Measurements from ENCODE around the gene PPIP5K2. TPM values are rescaled to one million over a fixed set of nuclear protein-coding genes. Genes with fewer than 3 reads are reported as not detected.
A peak's percentile ranks its signal among the peaks of the same experiment; 100 is the strongest.

PPIP5K2 gene
- total RNA-seq, 2 donors from 2014 or later = 23.1 to 29.6 TPM

DNA sequence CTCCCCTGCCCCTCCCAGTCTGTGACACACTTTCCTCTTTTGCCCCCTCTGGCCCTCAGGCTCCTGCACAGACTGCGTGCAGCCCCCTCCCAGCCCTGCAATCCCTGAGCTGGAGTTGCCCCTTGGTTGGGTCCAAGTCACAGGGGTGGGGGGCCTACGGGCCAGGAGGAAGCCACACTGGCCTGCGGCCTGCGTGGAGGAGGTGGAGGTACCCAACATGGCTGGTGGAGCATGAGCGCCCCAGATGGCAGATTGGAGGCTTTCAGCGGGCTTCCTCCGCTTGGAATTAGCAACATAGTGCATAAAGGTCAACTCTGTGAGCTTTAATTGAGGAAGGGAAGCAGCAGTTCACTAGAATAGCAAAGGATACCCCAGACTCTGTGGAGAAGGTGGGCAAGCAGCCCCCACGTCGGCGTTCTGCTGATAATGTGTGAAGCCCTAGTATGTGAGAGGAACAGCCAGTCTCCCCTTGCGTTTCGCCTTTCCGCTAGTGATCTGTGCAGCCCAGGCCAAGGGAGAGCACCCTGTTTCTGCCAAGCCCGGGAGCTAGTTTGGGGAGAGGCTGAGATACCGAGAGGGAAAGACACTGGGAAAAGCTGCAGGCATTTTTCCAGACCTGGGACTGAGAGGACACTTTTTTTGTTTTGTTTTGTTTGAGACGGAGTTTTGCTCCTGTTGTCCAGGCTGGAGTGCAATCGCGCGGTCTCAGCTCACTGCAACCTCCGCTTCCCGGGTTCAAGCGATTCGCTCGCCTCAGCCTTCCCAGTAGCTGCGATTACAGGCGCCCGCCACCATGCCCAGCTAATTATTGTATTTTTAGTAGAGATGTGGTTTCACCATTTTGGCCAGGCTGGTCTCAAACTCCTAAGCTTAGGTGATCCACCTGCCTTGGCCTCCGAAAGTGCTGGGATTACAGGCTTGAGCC is 103.2 kb downstream of the PPIP5K2 start:
- no peaks in the 10 kb centered on the region for H3K36me3 ChIP-seq (replicated peaks in 1 of 2; ENCODE audit: insufficient read depth in 1 of 2, low read depth in 2 of 2)
- 89 to 91% methylated on average over 28 of the region's 28 CpGs for WGBS, 2 donors
- H3K27me3 ChIP-seq = no peaks in the 10 kb centered on the region
- H3K27ac ChIP-seq = no peak overlapping the region
- ATAC-seq (no peak), DNase-seq (no peak)
- no peaks in the 10 kb centered on the region for H3K9me3 ChIP-seq
- no peak overlapping the region for H3K4me3 ChIP-seq
- TF ChIP-seq CTCF (IDR thresholded peaks at IDR 0.05) = no peak
- TF ChIP-seq POLR2A (IDR thresholded peaks at IDR 0.05) = no peak
- no peaks in the 10 kb centered on the region for H3K4me1 ChIP-seq
- intact Hi-C loops (cut with DNase I) = no loop called here

DNA sequence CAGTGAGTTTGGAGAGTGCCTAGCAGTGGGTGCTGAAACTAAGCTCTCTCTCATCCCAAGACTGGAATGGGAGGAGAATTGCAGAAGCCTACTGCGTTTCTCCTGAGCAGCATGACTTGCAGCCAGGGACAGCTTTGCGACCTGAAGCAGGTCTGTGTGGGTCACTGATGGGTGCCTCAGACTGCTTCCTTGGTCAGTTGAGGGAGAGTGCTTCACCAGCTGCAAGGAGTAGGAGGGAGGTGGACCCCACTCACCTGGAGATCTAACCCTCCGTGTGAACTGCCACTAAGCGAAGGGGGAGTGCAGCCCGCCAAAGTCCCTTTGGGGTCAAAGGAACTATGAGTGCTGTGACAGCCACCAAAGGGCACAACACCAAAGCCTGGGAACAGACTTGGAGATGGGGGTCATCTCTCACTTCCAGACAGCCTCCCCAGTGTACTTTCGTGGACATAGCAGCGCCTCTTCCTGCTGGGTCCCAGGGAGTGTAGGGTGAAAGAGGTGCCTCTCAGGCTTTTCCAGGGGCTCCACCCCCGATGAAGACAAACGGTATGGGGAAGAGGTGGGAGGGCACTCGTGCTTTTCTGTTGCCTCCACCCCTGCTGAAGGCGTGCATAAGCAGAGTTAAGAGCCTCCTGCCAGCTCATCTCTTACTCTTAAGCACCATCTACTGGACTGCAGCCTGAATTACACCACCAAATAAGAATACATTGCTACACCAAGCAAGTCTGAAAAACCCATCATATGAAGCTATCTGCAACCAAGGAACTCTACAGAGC is 104.2 kb downstream of the PPIP5K2 start:
- no peak overlapping the region for H3K27ac ChIP-seq
- no peaks in the 10 kb centered on the region for H3K36me3 ChIP-seq (replicated peaks in 1 of 2; ENCODE audit: insufficient read depth in 1 of 2, low read depth in 2 of 2)
- TF ChIP-seq POLR2A (IDR thresholded peaks at IDR 0.05) (no peak), CTCF (IDR thresholded peaks at IDR 0.05) (peak; percentile 39 to 68 (median 56))
- ATAC-seq = peak; percentile 90
- intact Hi-C loops (cut with DNase I) = no loop called here
- WGBS, 2 donors = 49 to 61% methylated on average over 7 to 11 of the region's 11 CpGs
- H3K4me3 ChIP-seq = no peak overlapping the region
- DNase-seq = peak; percentile 31 to 65 (median 45)
- no peaks in the 10 kb centered on the region for H3K9me3 ChIP-seq
- no peaks in the 10 kb centered on the region for H3K27me3 ChIP-seq
- H3K4me1 ChIP-seq = no peaks in the 10 kb centered on the region

DNA sequence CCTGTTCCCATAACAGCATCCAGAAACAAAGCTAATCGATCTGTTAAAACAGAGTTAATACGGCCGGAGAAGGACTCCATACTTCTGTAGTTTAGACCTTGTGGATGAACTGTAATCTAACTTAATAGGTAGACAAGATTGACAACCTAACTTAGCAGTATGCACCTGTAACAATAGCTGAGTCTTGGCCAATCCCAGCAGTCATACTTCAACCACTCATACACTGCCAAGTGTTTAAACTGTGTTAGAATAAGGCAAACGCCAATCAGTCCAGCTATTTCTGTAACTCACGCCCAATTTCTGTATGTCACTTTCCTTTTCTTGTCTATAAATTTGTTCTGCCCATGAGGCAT is 104.8 kb downstream of the PPIP5K2 start:
- no peak for TF ChIP-seq CTCF (IDR thresholded peaks at IDR 0.05)
- no peak for TF ChIP-seq POLR2A (IDR thresholded peaks at IDR 0.05)
- ATAC-seq (no peak), DNase-seq (no peak)
- 53 to 71% methylated on average over 5 of the region's 5 CpGs for WGBS, 2 donors
- Histone ChIP-seq H3K9me3 (no peaks in the 10 kb centered on the region), H3K27ac (no peak overlapping the region), H3K27me3 (no peaks in the 10 kb centered on the region), H3K36me3 (replicated peaks in 1 of 2; ENCODE audit: insufficient read depth in 1 of 2, low read depth in 2 of 2) (no peaks in the 10 kb centered on the region), H3K4me1 (no peaks in the 10 kb centered on the region), H3K4me3 (no peak overlapping the region)
- intact Hi-C loops (cut with DNase I) = no loop called here

- H3K36me3 ChIP-seq (replicated peaks in 1 of 2; ENCODE audit: insufficient read depth in 1 of 2, low read depth in 2 of 2) = no peaks in the 10 kb centered on the region
Observed at GRCh38 chr5:103228061-103228460, 108.0 kb downstream of the PPIP5K2 start.

More at GRCh38 chr5:103228061-103228460, 108.0 kb downstream of the PPIP5K2 start:
- 77 to 84% methylated on average over 5 of the region's 5 CpGs for WGBS, 2 donors
- no peak overlapping the region for H3K4me3 ChIP-seq
- ATAC-seq = no peak
- intact Hi-C loops (cut with DNase I) = no loop called here
- no peaks in the 10 kb centered on the region for H3K9me3 ChIP-seq
- TF ChIP-seq POLR2A (IDR thresholded peaks at IDR 0.05) (no peak), CTCF (IDR thresholded peaks at IDR 0.05) (no peak)
- DNase-seq = no peak
- no peak overlapping the region for H3K27ac ChIP-seq
- no peaks in the 10 kb centered on the region for H3K4me1 ChIP-seq
- H3K27me3 ChIP-seq = no peaks in the 10 kb centered on the region

Data from body of pancreas (tissue), 4 donors.